ENCODE measurements around the gene CLECL1. TPM values are rescaled to one million over a fixed set of nuclear protein-coding genes. Genes with fewer than 3 reads are reported as not detected.

The CLECL1 gene
- total RNA-seq, 1 donor from 2014 or later, result not detected

DNA sequence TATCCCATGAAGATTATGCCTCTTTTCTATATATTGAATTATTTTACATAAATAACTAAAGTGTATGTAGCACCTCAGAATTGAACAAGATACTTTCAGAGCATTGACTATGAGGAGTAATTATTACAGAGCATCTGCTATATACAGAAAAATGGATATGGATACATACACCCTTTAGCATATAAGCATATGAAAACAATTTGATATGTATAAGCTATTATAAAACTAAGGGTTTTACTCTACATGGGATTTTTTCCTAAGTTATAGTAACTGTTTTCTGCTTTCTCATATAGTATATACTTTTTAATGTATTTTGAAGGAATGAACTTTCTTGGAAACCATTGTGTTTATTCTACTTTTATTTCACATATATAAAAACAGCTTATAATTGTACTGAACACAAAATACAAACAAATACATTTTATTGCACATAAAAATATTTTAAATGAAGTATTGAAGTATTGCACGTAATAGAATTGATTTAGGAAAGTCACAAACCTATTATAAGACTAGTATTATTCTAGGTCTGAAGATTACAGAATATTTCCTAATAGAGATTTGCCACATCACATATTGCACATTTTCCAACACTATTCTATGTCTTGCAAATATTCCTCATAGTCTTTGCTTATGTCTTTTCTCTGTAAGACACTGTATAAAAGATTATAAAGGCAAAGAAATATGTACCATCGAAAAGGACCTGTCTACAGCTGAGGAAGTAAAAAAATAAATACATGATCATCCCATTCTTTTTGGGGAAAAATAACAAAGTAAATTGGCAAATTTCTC, 19.4 kb upstream of the CLECL1 start:
- no peak for DNase-seq (ENCODE audit: extremely low spot score in 2 of 2)
- intact Hi-C loops (cut with DNase I), result no loop called here

DNA sequence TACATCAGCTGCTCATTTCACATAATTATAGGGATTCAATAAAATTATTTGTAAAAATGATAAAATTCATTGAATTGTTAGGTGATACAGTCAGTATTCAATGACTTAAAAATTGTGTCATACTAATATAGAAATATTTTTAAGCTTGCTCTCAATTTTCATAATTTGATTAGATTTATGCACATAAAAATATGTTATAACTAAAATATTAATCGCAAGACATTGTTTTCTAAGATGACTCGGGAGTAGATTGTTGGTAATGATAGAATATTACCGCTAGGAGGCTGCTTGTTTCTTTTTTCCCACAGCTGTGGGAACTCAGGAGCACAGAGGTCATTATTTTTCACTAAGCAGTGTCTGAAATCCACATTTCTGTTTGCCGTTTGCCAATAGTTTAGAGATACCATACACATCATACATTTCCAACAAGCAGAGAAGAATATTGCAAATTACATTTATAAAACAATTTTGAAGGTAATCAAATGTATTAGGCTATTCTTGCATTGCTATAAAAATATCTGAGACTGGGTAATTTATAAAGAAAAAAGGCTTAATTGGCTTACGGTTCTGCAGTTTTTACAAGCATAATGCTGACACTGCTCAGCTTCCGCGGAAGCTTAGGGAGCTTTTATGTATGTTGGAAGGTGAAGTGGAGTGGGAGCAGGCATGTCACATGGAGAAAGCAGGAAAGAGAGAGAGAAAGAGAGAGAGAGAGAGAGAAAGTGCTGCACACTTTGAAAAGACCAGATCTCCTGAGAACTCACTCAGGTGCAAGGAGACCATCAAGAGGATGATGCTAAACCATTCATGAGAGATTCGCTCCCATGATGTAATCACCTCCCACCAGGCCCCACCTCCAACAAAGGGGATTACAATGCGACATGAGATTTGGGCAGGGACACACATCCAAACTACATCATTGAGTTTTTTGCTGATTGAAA, 18.6 kb upstream of the CLECL1 start:
- no peaks in the 10 kb centered on the region for H3K9me3 ChIP-seq
- H3K4me3 ChIP-seq, result peak overlapping the region in 1 of 2 donors; percentile 21
- no peaks in the 10 kb centered on the region for H3K36me3 ChIP-seq
- no peaks in the 10 kb centered on the region for H3K27me3 ChIP-seq
- H3K27ac ChIP-seq, result no peak overlapping the region
- TF ChIP-seq, protein P1, sequence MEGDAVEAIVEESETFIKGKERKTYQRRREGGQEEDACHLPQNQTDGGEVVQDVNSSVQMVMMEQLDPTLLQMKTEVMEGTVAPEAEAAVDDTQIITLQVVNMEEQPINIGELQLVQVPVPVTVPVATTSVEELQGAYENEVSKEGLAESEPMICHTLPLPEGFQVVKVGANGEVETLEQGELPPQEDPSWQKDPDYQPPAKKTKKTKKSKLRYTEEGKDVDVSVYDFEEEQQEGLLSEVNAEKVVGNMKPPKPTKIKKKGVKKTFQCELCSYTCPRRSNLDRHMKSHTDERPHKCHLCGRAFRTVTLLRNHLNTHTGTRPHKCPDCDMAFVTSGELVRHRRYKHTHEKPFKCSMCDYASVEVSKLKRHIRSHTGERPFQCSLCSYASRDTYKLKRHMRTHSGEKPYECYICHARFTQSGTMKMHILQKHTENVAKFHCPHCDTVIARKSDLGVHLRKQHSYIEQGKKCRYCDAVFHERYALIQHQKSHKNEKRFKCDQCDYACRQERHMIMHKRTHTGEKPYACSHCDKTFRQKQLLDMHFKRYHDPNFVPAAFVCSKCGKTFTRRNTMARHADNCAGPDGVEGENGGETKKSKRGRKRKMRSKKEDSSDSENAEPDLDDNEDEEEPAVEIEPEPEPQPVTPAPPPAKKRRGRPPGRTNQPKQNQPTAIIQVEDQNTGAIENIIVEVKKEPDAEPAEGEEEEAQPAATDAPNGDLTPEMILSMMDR (IDR thresholded peaks at IDR 0.05), result no peak
- TF ChIP-seq POLR2AphosphoS5 (IDR thresholded peaks at IDR 0.05; ENCODE audit: insufficient read depth in 1 of 2, low read depth in 1 of 2) (no peak), POLR2A (IDR thresholded peaks at IDR 0.05) (no peak)
- intact Hi-C loops (cut with DNase I), result no loop called here
- DNase-seq (ENCODE audit: extremely low spot score in 2 of 2), result no peak
- peaks cover 5% of the 10 kb centered on the region for H3K4me1 ChIP-seq

More for the DNA sequence above, 19.4 kb upstream of the CLECL1 start:
- Histone ChIP-seq H3K4me3 (no peak overlapping the region), H3K27me3 (no peaks in the 10 kb centered on the region), H3K4me1 (peaks cover 5% of the 10 kb centered on the region), H3K36me3 (no peaks in the 10 kb centered on the region), H3K9me3 (no peaks in the 10 kb centered on the region), H3K27ac (no peak overlapping the region)
- TF ChIP-seq POLR2A (IDR thresholded peaks at IDR 0.05) (no peak), POLR2AphosphoS5 (IDR thresholded peaks at IDR 0.05; ENCODE audit: insufficient read depth in 1 of 2, low read depth in 1 of 2) (no peak)
- TF ChIP-seq, protein P1 (IDR thresholded peaks at IDR 0.05), result no peak

DNA sequence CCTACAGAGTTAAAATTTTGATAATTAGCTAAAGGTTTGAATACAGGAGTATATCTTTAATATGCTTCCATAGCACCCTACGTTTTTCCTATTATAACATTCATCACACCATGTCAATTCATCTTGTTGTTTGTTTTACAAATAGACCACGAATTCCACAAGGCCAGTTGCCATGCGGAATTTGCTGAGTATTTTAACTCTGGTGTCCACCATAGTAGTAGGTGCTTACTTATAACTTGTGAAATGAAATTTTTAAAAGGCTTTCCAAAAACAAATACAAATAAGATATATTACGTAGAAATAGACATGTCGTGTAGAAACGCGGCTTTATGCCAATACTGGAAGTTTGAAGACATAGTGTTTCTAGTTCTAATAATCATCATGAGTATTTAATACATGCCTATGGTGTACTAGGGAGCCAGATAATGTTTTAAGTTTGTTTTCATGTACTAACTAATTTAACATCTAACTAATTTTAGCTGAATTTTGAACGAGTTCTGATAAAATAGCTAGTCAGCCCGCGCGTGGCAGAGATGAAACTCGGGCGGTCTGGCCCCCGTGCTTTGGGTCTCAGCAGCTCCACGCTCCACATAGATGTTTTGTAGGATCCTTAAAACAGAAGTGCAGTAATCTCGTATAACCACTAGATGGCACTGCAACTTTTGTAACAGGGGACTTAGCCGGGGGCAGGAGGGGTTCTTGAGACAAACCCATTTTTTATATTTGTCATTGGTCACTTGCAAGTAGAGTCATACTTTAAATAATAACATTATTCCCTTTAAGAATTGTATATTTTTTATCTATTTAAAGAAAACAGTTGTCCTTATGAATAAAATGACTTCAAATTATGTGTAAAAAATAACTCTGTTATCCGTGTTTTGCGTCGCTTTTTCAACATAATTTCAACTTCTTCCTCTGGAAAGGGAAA, 17.6 kb upstream of the CLECL1 start:
- Histone ChIP-seq H3K27me3 (no peaks in the 10 kb centered on the region), H3K27ac (no peak overlapping the region), H3K4me3 (peak overlapping the region in 1 of 2 donors; percentile 21), H3K9me3 (no peaks in the 10 kb centered on the region), H3K4me1 (peaks cover 5% of the 10 kb centered on the region), H3K36me3 (no peaks in the 10 kb centered on the region)
- TF ChIP-seq, protein P1 (IDR thresholded peaks at IDR 0.05), result peak; percentile 70 to 77 (median 70)
- no peak for TF ChIP-seq POLR2AphosphoS5 (IDR thresholded peaks at IDR 0.05; ENCODE audit: insufficient read depth in 1 of 2, low read depth in 1 of 2)
- no peak for DNase-seq (ENCODE audit: extremely low spot score in 2 of 2)
- intact Hi-C loops (cut with DNase I), result no loop called here

DNA sequence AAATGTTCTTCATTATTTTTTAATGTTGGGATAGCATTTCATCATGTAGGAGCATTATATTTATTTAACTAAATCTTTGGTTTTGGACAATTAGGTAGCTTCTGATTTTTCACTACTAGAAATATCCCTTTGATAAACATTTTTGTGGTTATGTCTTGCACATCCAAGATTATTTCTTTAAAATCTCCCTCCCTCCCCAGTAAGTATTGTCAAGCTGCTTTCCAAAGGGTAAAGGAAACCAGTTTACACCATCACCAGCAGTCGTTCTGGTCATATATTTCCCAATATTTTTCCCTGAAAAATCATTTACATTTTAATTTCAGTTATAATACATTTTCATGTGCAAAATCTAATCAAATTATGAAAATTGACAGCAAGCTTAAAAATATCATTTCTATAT, 16.7 kb upstream of the CLECL1 start:
- H3K27me3 ChIP-seq, result no peaks in the 10 kb centered on the region
- H3K9me3 ChIP-seq, result no peaks in the 10 kb centered on the region
- peaks cover 5% of the 10 kb centered on the region for H3K4me1 ChIP-seq
- DNase-seq (ENCODE audit: extremely low spot score in 2 of 2), result no peak
- no peaks in the 10 kb centered on the region for H3K36me3 ChIP-seq
- intact Hi-C loops (cut with DNase I), result no loop called here
- no peak overlapping the region for H3K4me3 ChIP-seq
- H3K27ac ChIP-seq, result no peak overlapping the region
- TF ChIP-seq, protein P1 (IDR thresholded peaks at IDR 0.05), result no peak
- TF ChIP-seq POLR2AphosphoS5 (IDR thresholded peaks at IDR 0.05; ENCODE audit: insufficient read depth in 1 of 2, low read depth in 1 of 2) (no peak), POLR2A (IDR thresholded peaks at IDR 0.05) (no peak)

All from vagina (tissue), 2 donors.